Measurements from ENCODE around the gene HORMAD1.

DNA sequence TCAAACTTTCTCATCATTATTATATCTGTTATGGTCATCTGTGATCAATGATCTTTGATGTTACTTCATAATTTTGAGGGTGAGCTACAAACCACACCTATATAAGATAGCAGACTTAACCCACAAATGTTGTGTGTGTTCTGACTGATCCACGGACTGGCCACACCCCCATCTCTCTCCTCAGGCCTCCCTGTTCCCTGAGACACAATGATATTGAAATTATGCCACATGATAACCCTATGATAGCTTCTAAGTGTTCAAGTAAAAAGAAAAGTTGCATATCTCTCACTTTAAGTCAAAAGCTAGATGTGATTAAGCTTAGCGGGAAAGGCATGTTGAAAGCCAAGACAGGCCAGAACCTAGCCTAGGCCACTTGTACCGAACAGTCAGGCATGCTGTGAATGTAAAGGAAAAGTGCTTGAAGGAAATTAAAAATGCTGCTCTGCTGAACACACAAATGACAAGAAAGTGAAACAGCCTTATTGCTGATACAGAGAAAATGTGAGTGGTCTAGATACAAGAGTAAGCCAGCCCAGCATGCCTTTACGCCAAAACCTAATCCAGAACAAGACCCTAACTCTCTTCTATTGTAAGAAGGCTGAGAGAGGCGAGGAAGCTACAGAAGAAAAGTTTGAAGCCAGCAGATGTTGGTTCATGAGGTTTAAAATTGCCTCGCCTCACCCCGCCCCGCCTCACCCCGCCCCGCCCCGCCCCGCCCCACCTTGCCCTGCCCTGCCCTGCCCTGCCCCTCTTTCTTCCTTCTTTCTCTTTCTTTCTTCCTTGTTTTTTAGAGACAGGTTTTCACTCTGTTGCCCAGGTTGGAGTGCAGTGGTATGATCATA is 28.4 kb upstream of the HORMAD1 start:
- TF ChIP-seq POLR2A (IDR thresholded peaks at IDR 0.05), result no peak
- TF ChIP-seq, protein P1, sequence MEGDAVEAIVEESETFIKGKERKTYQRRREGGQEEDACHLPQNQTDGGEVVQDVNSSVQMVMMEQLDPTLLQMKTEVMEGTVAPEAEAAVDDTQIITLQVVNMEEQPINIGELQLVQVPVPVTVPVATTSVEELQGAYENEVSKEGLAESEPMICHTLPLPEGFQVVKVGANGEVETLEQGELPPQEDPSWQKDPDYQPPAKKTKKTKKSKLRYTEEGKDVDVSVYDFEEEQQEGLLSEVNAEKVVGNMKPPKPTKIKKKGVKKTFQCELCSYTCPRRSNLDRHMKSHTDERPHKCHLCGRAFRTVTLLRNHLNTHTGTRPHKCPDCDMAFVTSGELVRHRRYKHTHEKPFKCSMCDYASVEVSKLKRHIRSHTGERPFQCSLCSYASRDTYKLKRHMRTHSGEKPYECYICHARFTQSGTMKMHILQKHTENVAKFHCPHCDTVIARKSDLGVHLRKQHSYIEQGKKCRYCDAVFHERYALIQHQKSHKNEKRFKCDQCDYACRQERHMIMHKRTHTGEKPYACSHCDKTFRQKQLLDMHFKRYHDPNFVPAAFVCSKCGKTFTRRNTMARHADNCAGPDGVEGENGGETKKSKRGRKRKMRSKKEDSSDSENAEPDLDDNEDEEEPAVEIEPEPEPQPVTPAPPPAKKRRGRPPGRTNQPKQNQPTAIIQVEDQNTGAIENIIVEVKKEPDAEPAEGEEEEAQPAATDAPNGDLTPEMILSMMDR (IDR thresholded peaks at IDR 0.05), result no peak

All from esophagus squamous epithelium (tissue), 4 donors.